K562 (cell line): Measurements from ENCODE around the gene PSMB2. TPM values are rescaled to one million over a fixed set of nuclear protein-coding genes. Genes with fewer than 3 reads are reported as not detected.
A peak's percentile ranks its signal among the peaks of the same experiment; 100 is the strongest.

Source experiments
- BCLAF1 ChIP-seq, 2 experiments: fragments of 450-650 bp in 1 of 2; IDR thresholded peaks; 2 replicates each; pipeline ENCODE4 v1.6.1; 2011 to 2017; ENCODE audit warnings: low read depth in 2 of 2, antibody characterized with exemption in 1 of 2, borderline replicate concordance in 1 of 2, low read length in 1 of 2, mild to moderate bottlenecking in 1 of 2, mixed read lengths in 1 of 2; ENCODE audit not compliant: control insufficient read depth in 1 of 2
- CEBPG ChIP-seq, 3 experiments: fragments of 200-800 bp in 1 of 3; sonication (Bioruptor generic) in 1 of 3; sonication (generic) in 1 of 3; formaldehyde crosslinking in 1 of 3; IDR thresholded peaks in 2 of 3; conservative IDR thresholded peaks in 1 of 3; 2 replicates each; pipeline versions ENCODE4 v1.6.1 to v1.8.0; 2016 to 2022; ENCODE audit warnings: missing compliant biosample characterization in 2 of 3, missing genetic modification characterization in 2 of 3, mild to moderate bottlenecking in 1 of 3, missing genetic modification reagents in 1 of 3
- PML ChIP-seq: IDR thresholded peaks from 2 replicates; pipeline ENCODE4 v1.6.1; 2012; ENCODE audit warnings: low read length, inconsistent platforms
- POLR2A ChIP-seq: fragments of 450-650 bp; conservative IDR thresholded peaks from 2 replicates; pipeline ENCODE4 v1.6.1; 2016
- POLR2G ChIP-seq: fragments of 200-400 bp; formaldehyde crosslinking; IDR thresholded peaks from 2 replicates; pipeline ENCODE4 v1.6.1; 2017; ENCODE audit warnings: low read depth, mild to moderate bottlenecking, antibody characterized with exemption, low read length, moderate library complexity
- POLR3A ChIP-seq: IDR thresholded peaks from 2 replicates; pipeline ENCODE4 v1.6.1; 2011; ENCODE audit warnings: borderline replicate concordance, mild to moderate bottlenecking, moderate library complexity; ENCODE audit not compliant: insufficient read length, insufficient read depth; ENCODE audit errors: extremely low read depth
- RBFOX2 ChIP-seq: fragments of 200-400 bp; formaldehyde crosslinking; IDR thresholded peaks from 2 replicates; pipeline ENCODE4 v1.6.1; 2017; ENCODE audit warnings: low read depth, mild to moderate bottlenecking, low read length, moderate library complexity
- TBP ChIP-seq: optimal IDR thresholded peaks from 2 replicates; pipeline ENCODE3; 2011; ENCODE audit warnings: low read depth, low read length, improper control_type of control experiment
- TEAD2 ChIP-seq: fragments of 450-650 bp; IDR thresholded peaks from 2 replicates; pipeline ENCODE4 v1.6.1; 2016; ENCODE audit warnings: missing genetic modification characterization, control low read depth, missing compliant biosample characterization
- TEAD4 ChIP-seq, 2 experiments: sonication (generic) in 1 of 2; formaldehyde crosslinking in 1 of 2; IDR thresholded peaks; 2 replicates each; pipeline versions ENCODE4 v1.6.1 to v1.8.0; 2012 to 2022; ENCODE audit warnings: borderline replicate concordance in 1 of 2, inconsistent platforms in 1 of 2, low read length in 1 of 2, mild to moderate bottlenecking in 1 of 2, missing genetic modification reagents in 1 of 2
- ZNF696 ChIP-seq: fragments of 250-450 bp; sonication (Bioruptor Pico); conservative IDR thresholded peaks from 2 replicates; pipeline ENCODE4 v1.4.0; 2020; ENCODE audit warnings: mild to moderate bottlenecking, moderate library complexity
- ZSCAN29 ChIP-seq: fragments of 450-650 bp; IDR thresholded peaks from 2 replicates; pipeline ENCODE4 v1.6.1; 2017
- polyA plus RNA-seq, 8 experiments: library from polyadenylated mRNA; depleted of rRNA in 4 of 8; stranded (reverse) in 5 of 8; unstranded in 3 of 8; fragments of >200 nt; fragmentation: Nextera tagmentation in 2 of 8; fragmentation: Illumina TruSeq in 1 of 8; extraction: Ambion mirVana in 2 of 8; extraction: Trizol in 1 of 8; gene quantifications; 2 replicates each; pipeline versions ENCODE4 v1.2.1 to v1.2.3, GENCODE V29; 2011 to 2014; ENCODE audit warnings: inconsistent platforms in 1 of 8, missing spikeins in 1 of 8
- total RNA-seq, 7 experiments: library from RNA; depleted of rRNA in 6 of 7; stranded (reverse); fragments of >200 nt in 6 of 7; fragmentation: Illumina TruSeq in 2 of 7; extraction: Trizol in 2 of 7; gene quantifications; 2 replicates each; pipeline versions ENCODE4 v1.2.1 to v1.2.3, GENCODE V29; 2011 to 2021; ENCODE audit warnings: low replicate concordance in 1 of 7
- TF ChIP-seq, protein P1 (sequence below): fragments of 450-650 bp; IDR thresholded peaks from 2 replicates; pipeline ENCODE4 v1.7.0; 2016; ENCODE audit warnings: borderline replicate concordance
- TF ChIP-seq, protein P2 (sequence below): fragments of 150-350 bp; conservative IDR thresholded peaks from 2 replicates; pipeline ENCODE4 v1.6.1; 2014; ENCODE audit warnings: low read length

The PSMB2 gene
- total and polyA plus RNA-seq, 9 of the 15 experiments (the other 6 are each of a cell fraction or from before 2014, with no cell fraction given) = 71.7 to 543 (median 165) TPM

GRCh38 chr1:35580949-35581388, 60.4 kb downstream of the PSMB2 start (continued):
- TF ChIP-seq BCLAF1 (IDR thresholded peaks at IDR 0.05; ENCODE audit: borderline replicate concordance in 1 of 2, control insufficient read depth in 1 of 2, low read depth in 2 of 2, low read length in 1 of 2) (peak in 1 of 2 experiments; percentile 84; a peak in 1 of 4 replicates), PML (peak; percentile 79), ZSCAN29 (no peak), TBP (peak; percentile 90), POLR2A (peak; percentile 81), TEAD2 (no peak), POLR3A (no peak), ZNF696 (CRISPR knock-in tag) (no peak), TEAD4 (IDR thresholded peaks at IDR 0.05; ENCODE audit: low read length) (peak; percentile 15; the same call in 1 of the 2 replicates), TEAD4 (CRISPR knock-in tag; IDR thresholded peaks at IDR 0.05; ENCODE audit: borderline replicate concordance) (no peak), POLR2G (peak; percentile 44; the same call in 1 of the 2 replicates), CEBPG (CRISPR knock-in tag; IDR thresholded peaks at IDR 0.05) (no peak), CEBPG (tag; conservative IDR thresholded peaks at IDR 0.05 in 1 of 2, IDR thresholded peaks at IDR 0.05 in 1 of 2) (0 out of 4 replicates have a peak, but pooled peaks of 1 of the 2 experiments have one; percentile 20), RBFOX2 (peak; percentile 55)
- TF ChIP-seq, protein P1, sequence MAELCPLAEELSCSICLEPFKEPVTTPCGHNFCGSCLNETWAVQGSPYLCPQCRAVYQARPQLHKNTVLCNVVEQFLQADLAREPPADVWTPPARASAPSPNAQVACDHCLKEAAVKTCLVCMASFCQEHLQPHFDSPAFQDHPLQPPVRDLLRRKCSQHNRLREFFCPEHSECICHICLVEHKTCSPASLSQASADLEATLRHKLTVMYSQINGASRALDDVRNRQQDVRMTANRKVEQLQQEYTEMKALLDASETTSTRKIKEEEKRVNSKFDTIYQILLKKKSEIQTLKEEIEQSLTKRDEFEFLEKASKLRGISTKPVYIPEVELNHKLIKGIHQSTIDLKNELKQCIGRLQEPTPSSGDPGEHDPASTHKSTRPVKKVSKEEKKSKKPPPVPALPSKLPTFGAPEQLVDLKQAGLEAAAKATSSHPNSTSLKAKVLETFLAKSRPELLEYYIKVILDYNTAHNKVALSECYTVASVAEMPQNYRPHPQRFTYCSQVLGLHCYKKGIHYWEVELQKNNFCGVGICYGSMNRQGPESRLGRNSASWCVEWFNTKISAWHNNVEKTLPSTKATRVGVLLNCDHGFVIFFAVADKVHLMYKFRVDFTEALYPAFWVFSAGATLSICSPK = no peak
- TF ChIP-seq, protein P2, sequence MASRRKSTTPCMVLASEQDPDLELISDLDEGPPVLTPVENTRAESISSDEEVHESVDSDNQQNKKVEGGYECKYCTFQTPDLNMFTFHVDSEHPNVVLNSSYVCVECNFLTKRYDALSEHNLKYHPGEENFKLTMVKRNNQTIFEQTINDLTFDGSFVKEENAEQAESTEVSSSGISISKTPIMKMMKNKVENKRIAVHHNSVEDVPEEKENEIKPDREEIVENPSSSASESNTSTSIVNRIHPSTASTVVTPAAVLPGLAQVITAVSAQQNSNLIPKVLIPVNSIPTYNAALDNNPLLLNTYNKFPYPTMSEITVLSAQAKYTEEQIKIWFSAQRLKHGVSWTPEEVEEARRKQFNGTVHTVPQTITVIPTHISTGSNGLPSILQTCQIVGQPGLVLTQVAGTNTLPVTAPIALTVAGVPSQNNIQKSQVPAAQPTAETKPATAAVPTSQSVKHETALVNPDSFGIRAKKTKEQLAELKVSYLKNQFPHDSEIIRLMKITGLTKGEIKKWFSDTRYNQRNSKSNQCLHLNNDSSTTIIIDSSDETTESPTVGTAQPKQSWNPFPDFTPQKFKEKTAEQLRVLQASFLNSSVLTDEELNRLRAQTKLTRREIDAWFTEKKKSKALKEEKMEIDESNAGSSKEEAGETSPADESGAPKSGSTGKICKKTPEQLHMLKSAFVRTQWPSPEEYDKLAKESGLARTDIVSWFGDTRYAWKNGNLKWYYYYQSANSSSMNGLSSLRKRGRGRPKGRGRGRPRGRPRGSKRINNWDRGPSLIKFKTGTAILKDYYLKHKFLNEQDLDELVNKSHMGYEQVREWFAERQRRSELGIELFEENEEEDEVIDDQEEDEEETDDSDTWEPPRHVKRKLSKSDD = no peak
- TF ChIP-seq, all 486 proteins: peak for 15
